A673 (cell line): ENCODE measurements around the gene ARID3C.

Experiments used
- CTCF ChIP-seq: fragments of 300-800, 200-600 bp; sonication (generic); conservative IDR thresholded peaks from 2 replicates; pipeline ENCODE4 v1.5.1; 2017; ENCODE audit warnings: low read depth, mild to moderate bottlenecking, antibody characterized with exemption, low read length, moderate library complexity, mixed read lengths
- EZH2 ChIP-seq: fragments of 200-600 bp; sonication (generic); IDR thresholded peaks from 2 replicates; pipeline ENCODE4 v1.6.1; 2017; ENCODE audit warnings: borderline replicate concordance, low read depth, mild to moderate bottlenecking, mixed read lengths, antibody characterized with exemption, low read length; ENCODE audit not compliant: poor library complexity, severe bottlenecking

DNA sequence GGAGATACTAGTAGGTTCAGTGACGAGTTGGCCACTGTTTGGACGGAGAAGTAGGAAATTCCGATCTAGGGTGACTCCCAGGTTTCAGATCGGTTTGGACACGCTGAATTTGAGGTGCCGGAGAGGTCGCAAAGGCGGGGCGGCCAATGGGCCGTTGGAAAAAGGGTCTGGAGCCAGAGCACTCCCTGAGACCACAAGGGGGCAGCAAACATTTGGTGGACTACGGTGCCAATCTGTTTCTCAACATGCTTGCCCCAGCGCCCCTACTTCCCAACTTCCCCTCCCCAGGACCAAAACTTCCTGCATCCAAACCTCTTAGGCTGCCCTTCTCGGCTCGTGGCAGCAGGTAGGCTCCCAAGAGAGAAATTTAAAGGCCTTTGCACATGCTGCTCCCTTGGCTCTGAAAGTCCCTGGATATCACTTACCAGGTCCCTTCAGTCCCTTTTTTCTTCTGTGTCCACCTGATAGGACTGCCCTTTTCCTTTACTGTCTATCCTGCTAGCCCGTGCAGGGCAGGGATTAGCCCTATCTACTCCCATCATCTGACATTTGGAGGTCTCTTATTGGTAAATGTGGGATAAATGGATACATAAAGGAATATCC lies 16.0 kb downstream of the ARID3C start:
- TF ChIP-seq EZH2 (no peak), CTCF (peak; percentile 91)
